Measurements from ENCODE around the gene ID3. TPM values are rescaled to one million over a fixed set of nuclear protein-coding genes. Genes with fewer than 3 reads are reported as not detected.

The ID3 gene, protein sequence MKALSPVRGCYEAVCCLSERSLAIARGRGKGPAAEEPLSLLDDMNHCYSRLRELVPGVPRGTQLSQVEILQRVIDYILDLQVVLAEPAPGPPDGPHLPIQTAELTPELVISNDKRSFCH
- 8.2 and 10.8 TPM in 2 replicates for total RNA-seq

DNA sequence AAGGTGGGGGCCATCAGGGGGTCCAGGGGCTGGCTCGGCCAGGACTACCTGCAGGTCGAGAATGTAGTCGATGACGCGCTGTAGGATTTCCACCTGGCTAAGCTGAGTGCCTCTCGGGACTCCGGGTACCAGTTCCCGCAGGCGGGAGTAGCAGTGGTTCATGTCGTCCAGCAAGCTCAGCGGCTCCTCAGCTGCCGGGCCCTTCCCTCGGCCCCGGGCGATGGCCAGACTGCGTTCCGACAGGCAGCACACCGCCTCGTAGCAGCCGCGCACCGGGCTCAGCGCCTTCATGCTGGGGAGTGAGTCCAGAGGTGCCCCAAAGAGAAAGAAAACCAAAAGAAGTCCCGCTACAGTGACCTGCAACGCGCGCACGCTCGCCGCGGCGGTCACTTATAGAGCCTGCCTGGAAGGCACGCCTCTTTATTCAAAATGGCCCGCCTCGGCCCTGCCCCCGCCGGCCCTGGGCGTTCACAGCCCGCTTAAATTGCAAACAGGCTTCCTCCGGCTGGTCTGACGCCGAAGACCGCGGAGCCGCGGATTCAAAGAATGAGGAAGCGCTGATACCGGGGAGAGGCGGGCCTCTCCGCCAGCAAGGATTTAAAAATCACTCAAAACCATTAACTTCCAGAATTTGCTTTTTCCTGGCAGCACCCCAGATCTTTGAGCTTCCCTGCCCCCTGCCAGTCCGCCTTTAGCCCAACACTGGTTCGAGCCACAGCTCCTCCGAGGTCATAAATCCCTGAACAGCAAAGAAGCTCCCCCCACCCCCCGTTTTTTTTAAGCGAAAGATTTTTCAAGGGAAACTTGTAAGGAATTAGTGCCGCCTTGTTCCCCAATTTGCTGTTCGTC, at the start of gene ID3:
TSS of gene ID3 (minus strand) at position 366 of the 849 bp plus-strand sequence. CDS start at position 291, 75 bp downstream.
- intact Hi-C loops (cut with micrococcal nuclease) = loop anchor here (1.0 to 5.0 kb wide), 12 partner anchors 18 to 400 kb away; partner anchors contain the start of genes ASAP3, E2F2, PNRC2 and RPL11

DNA sequence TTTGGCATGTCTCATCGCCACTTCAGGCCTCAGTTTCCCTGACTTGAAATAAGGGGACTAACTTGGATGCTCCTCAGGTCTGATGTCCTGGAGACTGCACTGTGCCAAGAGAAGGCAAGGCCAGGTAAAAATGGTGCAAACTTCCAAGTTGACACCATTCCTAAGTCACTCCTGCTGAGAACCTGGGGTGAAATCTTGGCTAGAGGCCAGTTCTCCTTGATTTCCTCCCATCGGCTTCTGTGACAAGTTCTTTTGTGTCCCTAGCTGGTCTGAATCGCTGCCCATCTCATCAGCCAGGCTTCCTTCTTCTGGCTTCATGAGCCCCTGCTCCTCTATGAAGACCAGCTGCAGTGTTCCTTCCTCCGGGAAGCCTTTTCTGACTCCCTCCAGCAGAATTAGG, 48.6 kb upstream of the ID3 start:
- intact Hi-C loops (cut with micrococcal nuclease) = no loop called here

DNA sequence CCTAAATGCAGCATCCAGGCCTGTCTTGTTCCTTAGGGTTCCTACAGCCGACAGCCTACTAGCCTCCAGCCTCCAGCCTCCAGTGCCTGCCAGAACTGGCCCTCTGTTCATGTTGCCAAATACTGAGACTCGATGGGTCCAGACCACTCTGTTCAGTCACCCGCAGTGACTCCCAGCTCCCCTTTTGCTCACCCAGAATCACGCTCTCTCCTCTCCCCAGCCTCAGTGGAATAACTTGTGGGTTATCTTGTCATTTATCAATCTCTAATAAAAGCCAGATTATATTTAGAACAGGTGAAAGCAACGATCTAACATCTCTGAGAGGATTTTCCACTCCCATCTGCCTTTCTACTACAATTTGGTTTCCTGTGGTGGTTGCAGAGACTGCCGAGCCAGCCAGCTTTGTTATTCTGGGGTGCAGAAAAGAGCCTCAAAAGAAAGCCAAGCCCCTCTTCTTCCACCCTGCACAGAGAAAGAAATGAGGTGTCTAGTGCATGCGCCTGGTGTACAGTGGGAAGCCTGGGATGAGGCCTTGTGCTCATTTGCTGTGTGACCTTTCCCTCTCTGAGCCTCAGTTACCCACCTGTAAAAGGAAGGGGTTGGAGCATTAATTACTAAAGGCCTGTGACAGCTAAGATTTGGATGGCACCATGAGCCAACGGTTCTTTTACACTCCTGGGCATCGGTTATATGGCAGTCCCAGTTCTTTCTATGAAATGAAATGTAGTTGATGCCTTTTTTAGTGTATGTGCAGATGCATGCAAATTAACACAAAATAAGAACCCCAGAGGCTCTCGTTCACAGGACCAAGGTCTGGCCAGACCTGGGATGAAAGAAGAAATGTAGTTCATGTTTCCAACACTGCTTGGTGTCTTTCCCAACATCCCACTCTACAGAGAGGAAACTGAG, 42.9 kb upstream of the ID3 start:
- intact Hi-C loops (cut with micrococcal nuclease) = loop anchor here (1.0 to 5.0 kb wide), 4 partner anchors 10 to 43 kb away; partner anchors contain the start of gene ID3

DNA sequence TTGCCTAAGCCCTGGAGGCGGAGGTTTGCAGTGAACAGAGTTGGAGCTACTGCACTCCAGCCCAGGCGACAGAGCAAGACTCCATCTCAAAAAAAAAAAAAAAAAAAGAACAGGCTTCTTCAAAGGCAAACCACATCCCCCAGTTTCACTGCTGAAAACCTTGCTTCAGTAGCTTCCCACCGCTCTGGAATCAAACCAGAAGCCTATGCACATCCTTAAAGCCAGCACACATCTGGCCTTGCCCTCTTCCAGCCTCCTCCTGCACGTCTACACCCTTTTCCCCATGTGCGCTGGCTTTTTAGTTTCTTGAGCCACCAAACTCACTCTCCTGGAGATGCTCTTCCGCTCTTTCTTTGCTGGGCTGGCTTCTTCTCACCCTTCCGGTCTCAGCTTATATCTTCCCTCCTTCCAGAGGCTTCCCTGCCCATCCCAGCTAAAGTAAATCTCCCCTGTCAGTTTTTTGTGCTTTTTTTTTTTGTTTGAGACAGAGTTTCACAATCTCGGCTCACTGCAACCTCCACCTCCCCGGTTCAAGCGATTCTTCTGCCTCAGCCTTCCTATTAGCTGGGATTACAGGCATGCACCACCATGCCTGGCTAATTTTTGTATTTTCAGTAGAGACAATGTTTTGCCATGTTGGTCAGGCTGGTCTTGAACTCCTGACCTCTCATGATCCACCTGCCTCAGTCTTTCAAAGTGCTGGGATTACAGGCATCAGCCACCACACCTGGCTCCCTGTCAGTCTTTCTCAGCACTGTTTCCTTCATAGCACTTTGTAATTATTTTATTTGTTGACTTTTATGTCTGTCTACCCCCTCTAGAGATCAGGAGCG, 42.0 kb upstream of the ID3 start:
- intact Hi-C loops (cut with micrococcal nuclease) = loop anchor here (1.0 to 5.0 kb wide), 3 partner anchors 19 to 42 kb away; partner anchors contain the start of gene ID3

DNA sequence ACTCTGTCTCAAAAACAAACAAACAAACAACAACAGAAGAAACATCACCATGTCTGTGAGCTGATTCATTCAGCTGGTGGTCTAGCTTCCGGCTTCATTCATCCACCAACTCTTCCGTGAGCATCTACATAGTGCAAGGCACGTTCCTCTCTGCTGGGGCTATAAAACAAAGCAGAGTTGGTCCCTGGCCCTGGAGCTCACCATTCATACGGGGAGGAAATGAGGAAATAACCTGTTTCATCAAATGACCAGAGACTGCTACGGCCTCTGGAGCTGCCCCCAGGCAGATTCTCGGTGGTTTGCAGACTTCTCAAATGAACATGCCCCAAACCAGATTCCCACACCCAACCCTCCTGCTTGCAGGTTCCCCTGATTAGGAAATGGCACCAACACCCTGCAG, 41.0 kb upstream of the ID3 start:
- intact Hi-C loops (cut with micrococcal nuclease) = loop anchor here (2.0 to 5.0 kb wide), 2 partner anchors 21 to 37 kb away; no protein-coding TSS in a partner anchor

DNA sequence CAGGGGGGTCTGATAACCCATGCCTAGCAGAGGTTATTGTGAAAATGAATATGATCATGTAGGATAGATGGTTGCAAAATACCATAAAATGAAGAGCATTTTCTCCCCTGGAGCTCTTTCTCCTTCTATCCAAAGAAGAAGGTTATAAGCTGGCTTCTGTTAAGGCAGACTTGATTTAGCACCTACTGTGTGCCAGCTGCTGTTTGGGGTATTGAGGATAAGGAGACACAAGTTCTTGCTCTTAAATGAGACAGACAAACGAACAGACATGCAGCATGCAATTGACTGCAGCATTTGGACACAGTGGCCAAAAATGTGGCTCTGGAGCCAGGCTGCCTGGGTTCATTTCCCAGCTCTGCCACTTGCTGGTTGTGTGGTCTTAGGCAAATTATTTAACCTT, 39.8 kb upstream of the ID3 start:
- intact Hi-C loops (cut with micrococcal nuclease) = no loop called here

DNA sequence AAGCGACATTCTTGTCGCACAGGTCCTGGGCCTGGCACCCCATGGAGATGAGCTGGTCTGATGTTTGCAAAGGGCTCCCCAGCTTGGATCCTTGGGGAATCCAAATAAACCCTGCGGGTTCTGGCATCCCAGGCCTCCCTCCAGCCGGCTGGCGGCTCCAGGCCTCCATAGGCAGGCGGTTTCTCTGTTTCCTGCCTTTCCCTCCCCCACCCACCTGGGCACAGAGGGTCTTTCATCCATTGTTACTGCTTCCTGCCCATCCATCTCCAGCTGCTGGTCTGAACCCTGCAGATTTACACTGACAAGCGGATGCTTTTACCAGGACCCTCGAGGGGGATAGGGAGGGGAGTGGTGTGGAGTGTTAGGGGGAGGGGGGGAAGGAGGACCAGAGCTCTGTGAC, 39.1 kb upstream of the ID3 start:
- intact Hi-C loops (cut with micrococcal nuclease) = no loop called here

DNA sequence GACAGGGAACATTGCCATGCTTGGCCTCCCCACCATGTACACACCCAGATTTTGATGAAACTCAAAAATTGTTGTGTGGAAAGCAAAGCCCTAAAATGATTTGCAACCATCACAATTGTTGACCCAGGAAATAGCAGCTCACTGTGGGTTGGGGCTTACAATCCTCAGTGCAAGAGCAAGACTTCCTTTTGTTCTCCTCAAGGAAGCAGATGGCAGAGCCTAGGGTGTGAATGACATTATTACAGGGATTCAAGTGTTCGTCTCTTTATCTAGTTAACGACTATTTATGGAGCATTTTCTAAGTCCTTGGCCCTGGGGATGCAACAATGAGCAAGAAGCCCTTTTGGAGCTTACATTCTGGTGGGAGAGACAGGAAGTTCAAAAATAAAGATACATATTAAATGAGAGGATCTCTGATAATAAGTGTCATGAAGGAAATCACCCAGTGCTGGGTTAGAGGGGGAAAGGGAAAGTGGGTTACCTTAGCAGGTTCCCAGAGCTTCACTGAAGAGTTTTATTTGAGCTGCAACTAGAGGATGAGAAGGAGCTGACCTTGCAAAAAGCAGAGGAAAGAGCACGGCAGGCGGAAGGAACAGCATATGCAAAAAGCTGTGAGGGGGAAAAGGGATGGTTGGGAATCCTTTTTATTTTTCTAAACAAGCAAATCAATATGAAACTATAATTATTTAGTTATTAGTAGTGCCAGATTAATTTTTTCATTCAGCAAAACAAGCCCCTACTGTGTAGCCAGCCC, 38.5 kb upstream of the ID3 start:
- intact Hi-C loops (cut with micrococcal nuclease) = loop anchor here (1.0 kb wide), 1 partner anchor 21 kb away; no protein-coding TSS in a partner anchor

DNA sequence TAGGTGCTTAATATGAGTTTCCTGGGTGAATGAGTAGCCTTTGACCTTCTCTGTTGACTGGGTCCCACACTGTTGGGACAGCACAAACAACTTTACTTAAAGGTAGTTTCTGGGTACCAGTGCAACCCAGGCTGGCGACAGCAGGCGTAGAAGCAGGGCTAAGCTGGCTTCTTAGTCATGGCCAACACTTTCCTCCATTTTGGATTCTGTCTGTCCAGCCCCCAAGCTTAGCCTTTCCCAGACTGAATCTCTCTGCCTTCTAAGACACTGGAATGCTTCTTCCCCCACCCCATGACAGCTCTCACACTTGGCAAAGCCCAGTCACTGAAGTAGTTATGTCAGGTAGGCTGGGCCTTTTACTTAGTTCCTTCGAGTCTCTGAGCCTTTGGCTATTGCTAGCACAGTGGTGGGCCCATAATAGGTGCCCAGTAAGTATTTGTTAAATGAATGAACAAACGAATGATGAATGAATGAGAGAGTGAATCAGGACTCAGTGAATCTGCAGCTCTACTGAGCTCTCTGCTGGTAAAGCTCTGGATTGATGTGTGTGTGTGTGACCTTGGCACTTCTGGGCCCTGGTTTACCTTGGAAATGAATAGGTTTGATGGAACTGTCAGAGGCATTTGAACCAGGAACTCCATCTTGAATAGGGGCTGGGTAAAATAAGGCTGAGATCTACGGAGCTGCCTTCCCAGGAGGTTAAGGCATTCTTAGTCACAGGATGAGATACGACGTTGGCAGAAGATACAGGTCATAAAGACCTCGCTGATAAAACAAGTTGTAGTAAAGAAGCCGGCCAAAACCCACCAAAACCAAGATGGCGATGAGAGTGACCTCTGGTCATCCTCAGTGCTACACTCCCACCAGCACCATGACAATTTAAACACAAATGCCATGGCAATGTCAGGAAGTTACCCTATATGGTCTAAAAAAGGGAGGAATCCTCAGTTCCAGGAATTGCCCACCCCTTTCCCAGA, 37.4 kb upstream of the ID3 start:
- intact Hi-C loops (cut with micrococcal nuclease) = loop anchor here (1.0 kb wide), 1 partner anchor 19 kb away; no protein-coding TSS in a partner anchor

DNA sequence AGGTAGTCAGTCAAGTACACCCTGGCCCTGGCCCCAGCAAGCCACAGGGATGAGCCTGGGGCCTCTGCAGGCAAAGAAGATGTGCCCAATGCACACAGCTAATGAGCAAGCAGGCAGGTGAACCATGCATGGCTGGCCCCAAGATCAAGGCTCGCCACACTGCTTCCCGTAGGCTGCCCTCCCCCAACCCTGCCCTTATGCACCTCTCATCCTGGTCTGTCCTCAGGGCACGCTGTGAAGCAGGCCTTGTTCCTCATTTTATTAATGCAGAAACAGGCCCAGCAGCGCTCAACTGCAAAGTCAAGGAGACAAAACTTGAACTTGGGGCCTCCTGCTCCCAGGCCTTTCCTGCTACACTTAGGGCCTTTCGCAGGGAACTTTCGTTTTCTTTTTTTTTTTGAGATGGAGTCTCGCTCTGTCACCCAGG, 35.6 kb upstream of the ID3 start:
- intact Hi-C loops (cut with micrococcal nuclease) = no loop called here

DNA sequence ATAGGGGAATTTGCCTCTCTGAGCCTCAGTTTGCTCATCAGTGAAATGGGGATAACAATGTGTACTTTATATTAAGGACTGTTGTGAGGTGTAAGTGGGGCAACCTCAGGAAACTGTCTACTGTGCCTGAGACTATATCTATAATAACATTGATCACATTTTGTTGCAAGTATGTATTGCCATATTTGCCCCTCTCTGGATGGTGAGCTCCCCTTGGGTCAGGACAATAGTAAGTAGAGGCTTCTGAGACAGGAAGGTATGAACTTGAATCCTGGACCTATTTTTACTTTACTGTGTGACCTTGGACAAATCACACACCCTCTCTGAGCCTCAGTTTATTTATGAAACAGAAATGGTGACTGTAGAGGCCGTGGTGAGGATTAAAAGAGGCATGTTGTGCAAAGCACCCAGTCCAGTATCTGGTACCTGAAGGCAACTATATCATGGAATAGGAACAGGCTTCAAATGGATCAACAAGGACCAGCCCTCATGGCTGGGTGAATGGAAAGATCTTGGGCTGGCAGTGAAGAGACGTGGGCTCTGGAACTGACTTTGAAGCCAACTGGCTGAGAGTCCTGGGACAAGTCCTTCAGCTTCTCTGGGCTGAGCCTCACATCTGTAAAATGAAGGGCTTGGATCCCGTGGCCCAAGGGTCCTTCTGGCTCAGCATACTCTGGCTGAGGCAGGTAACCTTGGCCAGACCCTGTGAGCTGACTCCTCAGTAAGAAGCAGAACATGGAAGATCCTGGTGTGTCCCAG, 35.0 kb upstream of the ID3 start:
- intact Hi-C loops (cut with micrococcal nuclease) = no loop called here

DNA sequence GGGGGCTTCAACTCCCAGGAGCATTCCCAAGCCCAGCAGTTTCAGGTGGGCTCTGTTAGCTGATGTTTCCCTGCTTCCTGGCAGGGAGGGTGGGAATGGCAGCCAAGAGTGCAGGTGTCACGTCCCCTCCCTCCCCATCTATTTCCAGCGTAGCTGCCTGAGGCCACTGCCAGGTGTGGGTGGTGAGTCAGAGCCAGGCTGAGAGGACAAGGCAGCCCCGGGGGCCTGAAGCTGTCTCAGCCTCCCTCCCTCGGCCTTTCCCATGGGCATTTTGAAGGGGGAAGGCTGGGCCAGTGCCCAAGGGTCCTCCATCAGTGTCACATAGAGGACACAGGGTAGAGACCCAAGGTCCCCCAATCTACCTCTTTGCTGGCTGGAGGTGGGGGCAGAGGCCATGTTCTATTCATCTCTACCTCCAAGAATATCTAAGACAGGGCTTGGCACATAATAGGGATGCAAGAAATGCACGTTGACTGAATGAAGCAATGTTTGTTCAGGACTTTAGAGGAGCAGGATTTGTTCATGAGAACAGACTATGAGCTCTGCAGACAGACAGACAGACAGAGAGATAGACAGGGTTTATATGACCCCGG, 34.4 kb upstream of the ID3 start:
- intact Hi-C loops (cut with micrococcal nuclease) = loop anchor here (2.0 kb wide), 1 partner anchor 17 kb away; no protein-coding TSS in a partner anchor

DNA sequence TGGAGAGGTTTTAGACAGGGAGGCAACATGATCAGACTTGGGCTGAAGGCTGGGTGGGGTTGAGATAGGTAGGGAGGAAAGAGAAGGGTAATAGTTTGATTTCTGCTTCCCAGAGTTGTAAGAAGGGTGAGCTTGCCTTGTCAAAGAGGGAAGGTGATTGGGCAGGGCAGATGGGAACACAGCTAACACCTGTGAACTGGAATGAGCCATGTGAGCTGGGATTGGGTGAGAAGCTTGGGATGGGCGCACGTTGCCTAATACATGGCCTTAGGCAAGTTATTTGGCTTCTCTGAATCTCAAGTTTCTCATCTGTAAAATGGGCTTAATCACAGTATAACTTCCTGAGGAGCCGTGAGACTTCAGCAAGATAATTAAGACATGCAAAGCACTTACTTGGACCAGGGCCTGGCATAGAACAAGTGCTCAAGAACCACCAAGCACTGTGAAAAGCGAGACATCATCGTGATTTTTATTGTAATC, 33.8 kb upstream of the ID3 start:
- intact Hi-C loops (cut with micrococcal nuclease) = loop anchor here (2.0 kb wide), 1 partner anchor 16 kb away; no protein-coding TSS in a partner anchor

DNA sequence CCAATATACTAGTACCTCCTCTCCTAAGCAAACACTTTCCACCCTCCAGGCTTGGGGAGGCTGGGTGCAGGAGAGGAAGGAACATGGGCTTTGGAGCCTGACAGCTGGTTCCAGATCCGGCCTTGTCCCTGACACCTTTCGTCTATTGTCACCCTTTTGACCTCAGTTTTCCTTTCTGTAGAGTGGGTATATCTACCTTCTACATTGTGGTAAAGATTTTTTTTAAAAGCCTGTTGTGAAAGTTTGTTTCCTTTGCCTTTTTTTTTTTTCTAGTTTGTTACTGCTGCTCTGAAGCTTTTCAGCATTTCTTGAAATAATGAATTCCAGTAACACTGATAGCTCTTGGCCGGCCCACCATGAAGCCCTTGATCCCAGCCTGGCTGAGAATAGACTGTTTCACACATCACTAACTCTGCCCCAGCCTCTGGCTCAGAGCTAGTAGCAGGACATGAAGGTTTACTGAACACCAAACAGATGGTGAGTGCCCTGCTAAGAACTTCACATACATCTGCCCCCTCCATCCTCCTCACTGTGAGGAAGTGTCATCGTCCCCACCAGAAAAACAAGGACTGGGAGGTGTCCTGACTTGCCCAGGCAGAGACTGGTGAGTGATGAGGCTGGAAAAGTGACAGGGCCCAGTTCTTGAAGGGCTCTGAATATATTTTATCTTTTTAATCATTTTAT, 33.0 kb upstream of the ID3 start:
- intact Hi-C loops (cut with micrococcal nuclease) = loop anchor here (2.0 kb wide), 1 partner anchor 16 kb away; no protein-coding TSS in a partner anchor

DNA sequence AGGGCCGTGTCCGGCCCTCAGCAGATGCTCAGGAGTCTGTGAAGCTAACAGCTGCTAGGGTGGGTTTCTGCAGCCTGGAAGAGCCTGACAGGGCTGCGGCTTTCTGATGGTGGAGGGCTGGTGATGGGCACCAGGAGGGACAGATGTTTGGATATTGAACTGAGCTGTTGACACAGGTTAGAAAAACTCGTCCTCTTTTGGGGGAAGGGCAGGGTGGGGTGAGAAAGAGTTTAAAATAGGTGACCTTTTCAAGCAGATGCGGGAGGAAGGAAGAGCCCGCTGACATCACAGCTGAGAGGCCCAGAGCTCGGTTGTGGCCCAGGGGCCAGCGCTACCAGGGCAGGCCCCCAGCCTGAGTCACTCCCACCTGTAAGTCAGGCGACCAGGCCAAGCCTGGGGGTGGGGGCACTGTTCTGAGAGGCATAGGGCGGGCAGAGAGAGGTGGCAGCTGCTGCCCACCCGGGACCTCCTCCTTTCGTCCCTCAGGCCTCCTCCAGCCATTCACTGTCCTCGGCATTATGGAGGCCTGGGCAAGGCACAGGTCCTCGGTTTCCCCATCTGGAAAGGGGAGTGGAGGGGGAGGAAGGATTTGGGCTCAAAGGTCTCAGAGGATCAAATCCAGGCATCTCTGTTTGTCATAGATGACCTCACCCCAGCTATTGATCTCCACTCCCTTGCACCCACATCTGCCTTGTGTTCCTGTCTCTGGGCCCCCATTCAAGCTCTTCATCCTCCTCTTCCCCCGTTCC, 32.3 kb upstream of the ID3 start:
- intact Hi-C loops (cut with micrococcal nuclease) = loop anchor here (2.0 kb wide), 1 partner anchor 15 kb away; no protein-coding TSS in a partner anchor
